ENCODE data around the gene LDLRAD3. TPM values are rescaled to one million over a fixed set of nuclear protein-coding genes. Genes with fewer than 3 reads are reported as not detected.

Gene LDLRAD3
- total RNA-seq, 1 experiment from 2014 or later: 19.0 TPM

- TF ChIP-seq ELF1 (IDR thresholded peaks at IDR 0.05; ENCODE audit: borderline replicate concordance, low read depth): no peak
- no peak for TF ChIP-seq CEBPB (IDR thresholded peaks at IDR 0.05; ENCODE audit: low read depth)
- TF ChIP-seq MAX (IDR thresholded peaks at IDR 0.05): no peak
- no peak for TF ChIP-seq ZNF274 (IDR thresholded peaks at IDR 0.05; ENCODE audit: low read depth, low read length)
Measured at GRCh38 chr11:36195496-36196354, 251.9 kb downstream of the LDLRAD3 start (continued).

- ATAC-seq (no peak), DNase-seq (ENCODE audit: low read depth, low spot score) (no peak)
- Histone ChIP-seq H3K27ac (ENCODE audit: low read depth, low read length) (no peak overlapping the region), H3K9me3 (ENCODE audit: control insufficient read depth in 1 of 2, insufficient read depth in 1 of 2, low read depth in 1 of 2, low read length in 2 of 2) (no peaks in the 10 kb centered on the region), H3K9me2 (ENCODE audit: insufficient read depth) (no peaks in the 10 kb centered on the region), H3K9ac (ENCODE audit: low read length) (no peak overlapping the region), H2AFZ (ENCODE audit: low read depth, low read length, poor library complexity, severe bottlenecking) (no peak overlapping the region), H3K4me3 (replicated peaks in 1 of 2; ENCODE audit: low read depth in 1 of 2, low read length in 2 of 2) (no peak overlapping the region), H4K20me1 (ENCODE audit: insufficient read depth) (no peaks in the 10 kb centered on the region), H3K4me1 (ENCODE audit: control insufficient read depth in 1 of 2, insufficient read depth in 2 of 2, low read length in 2 of 2) (no peaks in the 10 kb centered on the region), H3K4me2 (ENCODE audit: low read length) (no peak overlapping the region), H3K36me3 (ENCODE audit: control insufficient read depth in 1 of 2, insufficient read depth in 2 of 2, low read length in 2 of 2) (no peaks in the 10 kb centered on the region), H3K27me3 (ENCODE audit: insufficient read depth, low read length) (no peaks in the 10 kb centered on the region), H3K79me2 (ENCODE audit: insufficient read depth, low read length) (no peaks in the 10 kb centered on the region)
- ChIA-PET POLR2A (no interaction called here), CTCF (no interaction called here), RAD21 (ENCODE audit: low non-redundant PET in 1 of 2, low total read pairs in 2 of 2, uncharacterized antibody in 2 of 2, unreplicated experiment in 2 of 2) (no interaction called here)
- intact Hi-C loops (cut with micrococcal nuclease): no loop called here
- no peak for TF ChIP-seq ZNF274 (IDR thresholded peaks at IDR 0.05; ENCODE audit: low read depth, low read length)
- TF ChIP-seq CTCF (IDR thresholded peaks at IDR 0.05 in 2 of 3, conservative IDR thresholded peaks at IDR 0.05 in 1 of 3; ENCODE audit: borderline replicate concordance in 1 of 3, insufficient read depth in 1 of 3, low read depth in 2 of 3, low read length in 2 of 3): no peak
- no peak for TF ChIP-seq SIN3A (IDR thresholded peaks at IDR 0.05; ENCODE audit: low read depth)
- TF ChIP-seq POLR2A (IDR thresholded peaks at IDR 0.05; ENCODE audit: borderline replicate concordance, extremely low read depth, insufficient read depth, insufficient read length): no peak
- no peak for TF ChIP-seq JUND (IDR thresholded peaks at IDR 0.05)
- TF ChIP-seq POLR2AphosphoS5 (IDR thresholded peaks at IDR 0.05; ENCODE audit: low read depth, low read length): no peak
- no peak for TF ChIP-seq TCF7L2 (IDR thresholded peaks at IDR 0.05; ENCODE audit: borderline replicate concordance, extremely low read depth, insufficient read depth, insufficient read length)
- BruUV-seq (replicated peaks): no TSS peak
Measured at GRCh38 chr11:36196411-36196998, 252.6 kb downstream of the LDLRAD3 start.
